Gastrocnemius medialis (tissue), 4 donors: ENCODE measurements around the gene ZBTB7C. TPM values are rescaled to one million over a fixed set of nuclear protein-coding genes. Genes with fewer than 3 reads are reported as not detected.

ENCODE experiments used
- ATAC-seq, 2 donors: fragments of 150-250 bp; one replicate each; pipeline ENCODE4 v1.9.1; 2016
- DNase-seq, 2 donors: peaks; one replicate each; pipeline ENCODE4 v3.0.0-alpha.2; 2019
- H3K27ac ChIP-seq, 4 donors: fragments of 200-600 bp; sonication (generic); 1 replicate in 1 of 4; 2 replicates in 3 of 4; pipeline ENCODE4 v1.5.1; 2016 to 2018; ENCODE audit warnings: mild to moderate bottlenecking in 2 of 4, moderate library complexity in 1 of 4
- H3K27me3 ChIP-seq, 3 donors: fragments of 200-600 bp; sonication (generic) in 2 of 3; 1 replicate in 1 of 3; 2 replicates in 2 of 3; pipeline versions ENCODE4 v1.5.1 to v1.6.0; 2016 to 2019; ENCODE audit warnings: mild to moderate bottlenecking in 1 of 3, moderate library complexity in 1 of 3
- H3K36me3 ChIP-seq, 2 donors: fragments of 200-600 bp; sonication (generic) in 1 of 2; one replicate each; pipeline ENCODE4 v1.5.1; 2017 to 2018
- H3K4me1 ChIP-seq, 2 donors: fragments of 200-600 bp; sonication (generic) in 1 of 2; one replicate each; pipeline ENCODE4 v1.5.1; 2016 to 2017; ENCODE audit warnings: mild to moderate bottlenecking in 2 of 2
- H3K4me3 ChIP-seq, 4 donors: fragments of 200-600 bp; sonication (generic) in 3 of 4; 1 replicate in 1 of 4; 2 replicates in 3 of 4; pipeline ENCODE4 v1.5.1; 2016 to 2019; ENCODE audit warnings: mild to moderate bottlenecking in 2 of 4
- H3K9me3 ChIP-seq, 3 donors: fragments of 200-600 bp; sonication (generic) in 2 of 3; 1 replicate in 1 of 3; 2 replicates in 2 of 3; pipeline ENCODE4 v1.5.1; 2016 to 2019
- CTCF ChIP-seq, 5 experiments: fragments of 450-650 bp in 3 of 5; fragments of 200-600 bp in 2 of 5; sonication (generic) in 2 of 5; IDR thresholded peaks in 4 of 5; conservative IDR thresholded peaks in 1 of 5; 1 replicate in 4 of 5; 2 replicates in 1 of 5; pipeline ENCODE4 v1.5.1; 2016 to 2019; ENCODE audit warnings: antibody characterized with exemption in 5 of 5, mild to moderate bottlenecking in 3 of 5, moderate library complexity in 3 of 5
- POLR2A ChIP-seq, 2 donors: fragments of 450-650 bp; IDR thresholded peaks; one replicate each; pipeline ENCODE4 v1.6.1; 2017; ENCODE audit warnings: antibody characterized with exemption in 2 of 2, mild to moderate bottlenecking in 2 of 2, moderate library complexity in 2 of 2
- in situ Hi-C, 4 donors: fragments of 200-750 bp; cut with MboI; loops; one replicate each; pipeline versions ENCODE4 v1.15.0 to v1.8.0; 2017; ENCODE audit warnings: low sequenced_read_pairs in 4 of 4
- intact Hi-C: fragments of 100-400 bp; cut with DNase I; formaldehyde crosslinking; loops from one replicate; pipeline ENCODE4 v1.15.1; 2023; ENCODE audit warnings: low total_unique reads
- total RNA-seq, 4 donors: library from RNA; depleted of rRNA; stranded (reverse); fragments of >200 nt; gene quantifications; one replicate each; pipeline versions ENCODE4 v1.1.0 to v1.2.3, GENCODE V29; 2016

Gene ZBTB7C
- total RNA-seq, 4 donors from 2014 or later = 0.53 to 12.3 (median 1.1) TPM

- no peaks in the 10 kb centered on the region for H3K9me3 ChIP-seq
- intact Hi-C loops = loop anchor here (1.0 kb wide), 1 partner anchor 415 kb away; no protein-coding TSS in a partner anchor
- DNase-seq (peak in 1 of 2 donors; percentile 25), ATAC-seq (peak; percentile 73 to 79)
- no peaks in the 10 kb centered on the region for H3K27me3 ChIP-seq
- in situ Hi-C loops = loop anchor here (5.0 to 10.0 kb wide), 3 partner anchors 314 to 414 kb away; no protein-coding TSS in a partner anchor
- H3K36me3 ChIP-seq = no peaks in the 10 kb centered on the region
- TF ChIP-seq POLR2A (IDR thresholded peaks at IDR 0.05) = no peak
- TF ChIP-seq CTCF (IDR thresholded peaks at IDR 0.05 in 4 of 5, conservative IDR thresholded peaks at IDR 0.05 in 1 of 5) = peak; percentile 39 to 65 (median 54)
- H3K27ac ChIP-seq = no peak overlapping the region
- no peaks in the 10 kb centered on the region for H3K4me1 ChIP-seq
- H3K4me3 ChIP-seq = no peak overlapping the region
These were observed 378.3 kb downstream of the ZBTB7C start for GRCh38 chr18:48030616-48031480.

DNA sequence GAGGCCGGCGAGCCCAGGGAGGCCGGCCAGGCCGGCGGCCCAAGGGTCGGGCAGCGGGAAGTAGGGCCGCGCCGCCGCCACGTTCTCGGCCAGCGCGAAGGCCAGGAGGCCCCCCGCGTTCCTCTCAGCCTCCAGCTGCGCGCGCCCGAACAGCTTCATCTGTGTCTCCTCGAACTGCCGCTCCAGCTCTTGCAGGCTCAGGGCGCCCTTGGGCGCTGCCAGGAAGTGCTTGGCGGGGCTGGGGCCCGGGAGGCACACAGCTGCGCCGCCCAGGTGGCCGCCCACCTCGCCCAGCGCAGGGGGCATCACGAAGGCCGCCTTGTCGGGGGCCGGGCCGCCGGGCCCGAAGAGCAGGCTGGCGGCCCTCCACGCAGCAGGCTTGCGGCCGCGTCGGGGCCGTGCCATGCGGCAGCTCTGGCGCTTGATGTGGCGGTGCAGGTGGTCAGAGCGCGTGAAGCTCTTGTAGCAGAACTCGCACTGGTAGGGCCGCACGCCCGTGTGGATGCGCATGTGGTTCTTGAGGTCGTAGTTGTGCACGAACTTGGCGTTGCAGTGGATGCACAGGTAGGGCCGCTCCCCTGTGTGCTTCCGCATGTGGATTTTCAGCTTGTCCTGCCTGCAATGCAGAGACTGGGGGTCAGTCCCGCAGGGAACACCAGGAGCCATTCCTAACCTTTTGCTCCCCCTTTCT is 379.7 kb downstream of the ZBTB7C start:
- ATAC-seq (no peak), DNase-seq (no peak)
- Histone ChIP-seq H3K36me3 (no peaks in the 10 kb centered on the region), H3K4me1 (no peaks in the 10 kb centered on the region), H3K27me3 (no peaks in the 10 kb centered on the region), H3K4me3 (no peak overlapping the region), H3K9me3 (no peaks in the 10 kb centered on the region), H3K27ac (no peak overlapping the region)
- in situ Hi-C loops = loop anchor here in 3 of 4 donors (10.0 kb wide), 1 partner anchor 255 kb away; no protein-coding TSS in a partner anchor
- intact Hi-C loops = no loop called here
- TF ChIP-seq POLR2A (IDR thresholded peaks at IDR 0.05) (no peak), CTCF (IDR thresholded peaks at IDR 0.05 in 4 of 5, conservative IDR thresholded peaks at IDR 0.05 in 1 of 5) (no peak)

- Histone ChIP-seq H3K4me3 (no peak overlapping the region), H3K27ac (no peak overlapping the region), H3K9me3 (no peaks in the 10 kb centered on the region), H3K36me3 (no peaks in the 10 kb centered on the region), H3K27me3 (no peaks in the 10 kb centered on the region), H3K4me1 (no peaks in the 10 kb centered on the region)
- no peak for DNase-seq
- in situ Hi-C loops (loop anchor here in 3 of 4 donors (10.0 kb wide), 1 partner anchor 254 kb away; no protein-coding TSS in a partner anchor), intact Hi-C loops (no loop called here)
- TF ChIP-seq POLR2A (IDR thresholded peaks at IDR 0.05) (no peak), CTCF (IDR thresholded peaks at IDR 0.05 in 4 of 5, conservative IDR thresholded peaks at IDR 0.05 in 1 of 5) (no peak)
- no peak for ATAC-seq
These were observed 380.5 kb downstream of the ZBTB7C start for GRCh38 chr18:48028696-48029095.

GRCh38 chr18:48028081-48028480 is 381.1 kb downstream of the ZBTB7C start:
- intact Hi-C loops = no loop called here
- no peak for ATAC-seq
- Histone ChIP-seq H3K27me3 (no peaks in the 10 kb centered on the region), H3K4me1 (peaks cover 0 to 1% of the 10 kb centered on the region in 2 donors), H3K36me3 (no peaks in the 10 kb centered on the region), H3K27ac (no peak overlapping the region), H3K9me3 (no peaks in the 10 kb centered on the region), H3K4me3 (no peak overlapping the region)
- in situ Hi-C loops = loop anchor here in 3 of 4 donors (10.0 kb wide), 1 partner anchor 253 kb away; no protein-coding TSS in a partner anchor
- DNase-seq = no peak
- TF ChIP-seq CTCF (IDR thresholded peaks at IDR 0.05 in 4 of 5, conservative IDR thresholded peaks at IDR 0.05 in 1 of 5) (no peak), POLR2A (IDR thresholded peaks at IDR 0.05) (no peak)
